Mucosa of rectum (tissue), 2 donors: Measurements from ENCODE around the gene SDCCAG8.

Source experiments
- H3K27ac ChIP-seq, 2 donors: one replicate each; pipeline ENCODE4 v1.7.0; 2013; ENCODE audit warnings: inconsistent platforms in 2 of 2, low read depth in 2 of 2, low read length in 2 of 2
- H3K27me3 ChIP-seq, 2 donors: one replicate each; pipeline ENCODE4 v1.7.0; 2013; ENCODE audit warnings: low read length in 2 of 2; ENCODE audit not compliant: control insufficient read depth in 2 of 2, insufficient read depth in 2 of 2
- H3K36me3 ChIP-seq, 2 donors: one replicate each; pipeline ENCODE4 v1.7.0; 2013; ENCODE audit warnings: low read length in 2 of 2; ENCODE audit not compliant: control insufficient read depth in 2 of 2, insufficient read depth in 2 of 2
- H3K4me1 ChIP-seq, 2 donors: one replicate each; pipeline ENCODE4 v1.7.0; 2013; ENCODE audit warnings: low read length in 2 of 2, mild to moderate bottlenecking in 1 of 2; ENCODE audit not compliant: control insufficient read depth in 2 of 2, insufficient read depth in 2 of 2
- H3K4me3 ChIP-seq, 2 donors: one replicate each; pipeline ENCODE4 v1.7.0; 2013; ENCODE audit warnings: low read length in 2 of 2
- H3K9ac ChIP-seq, 2 donors: one replicate each; pipeline ENCODE4 v1.7.0; 2013; ENCODE audit warnings: low read length in 2 of 2, low read depth in 1 of 2, mild to moderate bottlenecking in 1 of 2
- H3K9me3 ChIP-seq, 2 donors: one replicate each; pipeline ENCODE4 v1.7.0; 2013; ENCODE audit warnings: low read length in 2 of 2; ENCODE audit not compliant: control insufficient read depth in 2 of 2
- donor health status: healthy.
- donor health status: Normal muscosa, but diverticular disease.

Gene SDCCAG8

DNA sequence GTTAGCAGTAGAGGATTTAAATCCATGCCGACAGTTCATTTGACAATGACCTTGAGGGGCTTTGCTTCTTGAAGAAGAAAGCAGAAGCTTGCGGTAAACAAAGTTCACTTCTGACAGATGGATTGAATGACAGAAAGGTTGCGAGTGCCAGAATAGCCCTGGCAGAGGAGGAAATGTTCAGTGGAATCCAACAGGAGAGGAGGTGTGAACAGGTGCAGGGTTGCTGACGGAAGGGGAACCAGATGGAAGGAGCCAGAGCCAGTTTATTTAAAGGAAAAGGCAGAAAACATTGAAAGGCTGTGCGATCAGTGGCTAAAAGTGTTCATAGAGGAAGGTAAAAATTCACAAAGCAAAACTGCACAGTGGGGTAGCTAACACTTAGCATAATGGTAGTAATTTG is 141.0 kb downstream of the SDCCAG8 start:
- no peak overlapping the region for H3K9ac ChIP-seq

DNA sequence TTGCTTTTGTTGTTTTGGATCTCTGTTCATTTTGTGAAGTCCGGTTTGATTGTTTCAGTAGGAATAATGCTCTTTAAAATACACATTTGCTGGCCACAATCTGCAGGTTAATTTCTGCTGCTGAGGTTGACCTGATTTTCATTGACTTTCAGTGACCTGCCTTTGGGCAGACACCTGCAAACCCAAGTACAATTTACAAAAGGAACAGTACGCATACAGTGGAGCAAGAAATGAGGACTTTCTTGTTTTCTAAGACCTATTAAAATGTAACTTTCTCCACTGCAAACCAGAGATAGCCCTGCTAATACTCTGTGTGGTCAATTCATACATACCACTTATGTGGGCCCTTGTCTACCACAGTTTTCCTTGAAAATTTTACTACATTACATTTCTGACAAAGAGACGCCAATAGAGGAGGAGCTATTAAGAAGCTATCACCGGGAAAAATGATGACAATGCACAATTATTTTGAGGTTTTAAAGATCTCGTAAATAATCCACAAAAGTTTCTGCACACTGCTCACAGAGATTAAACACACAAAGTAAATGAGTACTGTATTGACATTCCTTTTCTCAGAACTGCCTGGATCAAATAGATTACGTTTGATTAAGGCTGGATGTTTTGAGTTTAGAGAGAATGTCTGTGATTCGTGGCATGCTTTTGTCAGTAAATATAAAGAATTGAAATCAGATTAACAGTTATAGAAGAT is 141.9 kb downstream of the SDCCAG8 start:
- no peak overlapping the region for H3K4me3 ChIP-seq
- H3K27me3 ChIP-seq: no peaks in the 10 kb centered on the region
- H3K9me3 ChIP-seq: no peaks in the 10 kb centered on the region
- no peak overlapping the region for H3K27ac ChIP-seq
- no peaks in the 10 kb centered on the region for H3K4me1 ChIP-seq
- no peaks in the 10 kb centered on the region for H3K36me3 ChIP-seq
- H3K9ac ChIP-seq: no peak overlapping the region

More for the DNA sequence above, 141.0 kb downstream of the SDCCAG8 start:
- no peak overlapping the region for H3K27ac ChIP-seq
- no peaks in the 10 kb centered on the region for H3K4me1 ChIP-seq
- H3K27me3 ChIP-seq: no peaks in the 10 kb centered on the region
- H3K4me3 ChIP-seq: no peak overlapping the region
- H3K9me3 ChIP-seq: no peaks in the 10 kb centered on the region
- H3K36me3 ChIP-seq: no peaks in the 10 kb centered on the region

DNA sequence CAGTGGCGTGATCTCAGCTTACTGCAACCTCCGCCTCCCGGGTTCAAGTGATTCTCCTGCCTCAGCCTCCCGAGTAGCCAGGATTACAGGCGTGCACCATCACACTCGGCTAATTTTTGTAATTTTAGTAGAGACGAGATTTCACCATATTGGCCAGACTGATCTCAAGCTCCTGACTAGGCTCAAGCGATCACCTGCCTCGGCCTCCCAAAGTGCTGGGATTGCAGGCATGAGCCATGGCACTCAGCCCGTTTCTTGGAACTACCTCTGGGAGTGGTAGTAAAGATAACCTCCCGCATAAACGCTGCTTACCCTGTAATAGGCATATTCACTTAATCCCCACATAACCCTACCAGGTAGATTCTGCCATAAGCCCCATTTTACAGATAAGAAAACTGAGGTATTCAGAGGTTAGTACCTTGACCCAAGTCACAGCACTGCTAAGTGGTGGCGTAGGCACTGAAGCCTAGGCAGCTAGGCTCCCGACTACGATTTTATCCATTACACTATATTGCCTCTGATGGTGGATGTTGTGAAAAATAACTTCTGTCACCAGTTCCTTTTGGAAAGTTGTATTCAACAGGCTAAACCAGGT is 143.8 kb downstream of the SDCCAG8 start:
- no peaks in the 10 kb centered on the region for H3K9me3 ChIP-seq
- H3K36me3 ChIP-seq: no peaks in the 10 kb centered on the region
- H3K9ac ChIP-seq: no peak overlapping the region
- no peak overlapping the region for H3K27ac ChIP-seq
- H3K27me3 ChIP-seq: no peaks in the 10 kb centered on the region
- no peaks in the 10 kb centered on the region for H3K4me1 ChIP-seq
- H3K4me3 ChIP-seq: no peak overlapping the region

DNA sequence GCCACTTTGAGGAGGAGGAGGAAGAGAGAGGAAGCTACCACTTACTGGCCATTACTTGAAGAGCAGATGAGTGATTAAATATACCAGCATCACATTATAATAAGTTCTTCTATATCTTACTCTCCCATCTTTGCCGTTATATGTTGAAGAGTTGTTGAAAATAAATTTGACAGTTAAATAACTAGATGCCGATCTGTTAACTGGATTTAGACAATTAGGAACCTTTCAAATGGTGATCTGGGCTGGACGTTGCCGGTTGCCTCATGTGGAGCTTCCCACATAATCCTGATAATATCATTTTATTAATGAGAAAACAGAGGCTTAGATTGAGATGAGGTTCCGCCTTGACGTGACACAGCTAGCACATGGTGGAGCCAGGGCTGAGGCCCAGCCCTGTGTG is 147.0 kb downstream of the SDCCAG8 start:
- Histone ChIP-seq H3K9ac (no peak overlapping the region), H3K27ac (no peak overlapping the region), H3K36me3 (peaks cover 0 to 3% of the 10 kb centered on the region in 2 donors), H3K4me1 (no peaks in the 10 kb centered on the region), H3K27me3 (no peaks in the 10 kb centered on the region), H3K4me3 (no peak overlapping the region), H3K9me3 (no peaks in the 10 kb centered on the region)

DNA sequence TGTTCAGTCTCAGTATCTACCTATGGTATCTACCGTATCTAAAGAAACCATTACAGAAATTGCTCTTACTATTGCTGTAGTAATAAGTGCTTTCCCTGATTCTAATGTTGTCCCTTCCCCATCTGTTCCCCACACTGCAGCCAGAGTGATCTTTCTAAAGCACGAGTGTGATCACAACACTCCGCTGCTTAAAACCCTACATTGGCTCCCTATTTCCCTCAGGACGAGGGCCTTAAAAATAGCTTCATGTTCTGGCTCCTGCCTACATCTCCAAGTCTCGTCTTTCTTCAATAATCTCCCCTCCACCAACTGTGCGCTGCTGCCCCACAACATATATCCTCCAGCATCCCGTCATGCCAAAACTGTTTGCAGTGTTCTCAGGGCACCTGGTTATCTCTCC is 150.6 kb downstream of the SDCCAG8 start:
- Histone ChIP-seq H3K4me1 (no peaks in the 10 kb centered on the region), H3K27me3 (no peaks in the 10 kb centered on the region), H3K27ac (no peak overlapping the region), H3K9me3 (no peaks in the 10 kb centered on the region), H3K36me3 (peaks cover 0 to 3% of the 10 kb centered on the region in 2 donors), H3K4me3 (no peak overlapping the region), H3K9ac (no peak overlapping the region)

DNA sequence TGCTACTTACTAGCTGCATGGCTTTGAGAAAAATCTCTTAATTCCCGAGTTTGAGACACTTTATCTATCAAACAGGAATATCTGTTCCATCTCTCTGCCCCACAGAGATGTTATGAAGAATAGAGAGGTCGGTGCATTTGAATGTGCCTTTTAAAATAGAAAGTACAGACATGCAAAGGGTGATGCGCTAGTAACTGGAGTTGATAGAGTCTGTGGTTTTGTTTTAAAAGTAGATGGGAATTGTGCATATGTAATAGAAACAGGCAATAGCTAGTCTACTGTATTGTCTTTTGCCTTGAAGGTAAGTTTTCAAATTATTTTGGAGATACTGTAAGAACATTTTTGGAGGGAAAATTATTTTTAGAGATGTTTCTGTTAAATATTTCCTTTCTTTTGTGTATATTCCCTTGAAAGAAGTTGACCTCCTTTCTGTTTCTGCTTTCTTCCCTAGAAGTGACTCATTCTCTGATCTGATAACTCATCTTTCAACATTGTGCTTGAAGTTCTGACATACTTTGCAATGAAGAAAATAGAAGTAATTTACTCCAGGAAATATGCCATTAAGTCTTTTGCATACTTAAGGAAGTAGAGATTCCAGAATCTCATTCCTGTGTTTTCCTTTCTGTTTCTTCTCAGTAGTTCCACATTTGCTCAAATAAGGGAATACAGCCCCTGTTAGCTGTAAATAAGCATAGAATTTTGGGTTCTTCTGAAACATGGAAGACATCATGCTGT is 151.6 kb downstream of the SDCCAG8 start:
- Histone ChIP-seq H3K9me3 (no peaks in the 10 kb centered on the region), H3K9ac (no peak overlapping the region), H3K4me3 (no peak overlapping the region), H3K4me1 (no peaks in the 10 kb centered on the region), H3K36me3 (peaks cover 0 to 3% of the 10 kb centered on the region in 2 donors), H3K27me3 (no peaks in the 10 kb centered on the region), H3K27ac (no peak overlapping the region)

DNA sequence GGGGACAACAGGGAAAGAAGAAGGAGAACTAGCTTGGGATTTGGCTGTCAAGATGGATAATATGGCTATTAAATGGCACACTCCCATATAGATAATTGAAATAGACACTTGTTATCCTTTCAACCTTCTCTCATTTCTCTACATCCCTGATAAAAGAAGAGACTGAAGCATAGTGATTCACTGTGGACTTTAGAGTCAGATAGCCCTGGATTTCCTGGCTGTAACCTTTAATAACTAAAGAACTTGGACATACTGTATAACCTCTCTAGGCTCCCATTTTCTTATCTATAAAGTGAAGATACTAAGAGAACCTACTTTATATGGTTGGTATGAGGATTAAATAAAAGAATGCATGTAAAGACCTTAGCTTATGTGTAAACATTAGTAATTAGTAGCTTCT is 152.6 kb downstream of the SDCCAG8 start:
- Histone ChIP-seq H3K9ac (no peak overlapping the region), H3K4me3 (no peak overlapping the region), H3K27me3 (no peaks in the 10 kb centered on the region), H3K27ac (no peak overlapping the region), H3K9me3 (no peaks in the 10 kb centered on the region), H3K36me3 (peaks cover 0 to 3% of the 10 kb centered on the region in 2 donors), H3K4me1 (no peaks in the 10 kb centered on the region)

DNA sequence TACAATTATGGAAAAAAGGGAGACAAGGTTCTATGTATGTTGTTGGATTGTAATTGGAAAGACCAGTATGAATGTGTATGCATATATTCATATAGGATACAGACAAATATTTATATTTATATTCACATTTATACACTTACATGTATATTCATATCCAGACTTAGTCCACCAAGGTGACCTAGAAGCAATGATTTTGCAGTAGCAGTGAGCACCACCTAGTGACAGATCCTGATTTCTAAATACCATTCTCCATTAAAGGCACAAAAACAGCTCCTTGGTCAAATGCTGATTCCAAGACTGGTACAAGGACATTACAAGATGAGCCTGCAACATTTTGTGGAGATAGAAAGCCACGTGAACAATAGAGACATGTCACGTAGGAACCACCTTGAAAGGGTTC is 153.4 kb downstream of the SDCCAG8 start:
- no peaks in the 10 kb centered on the region for H3K4me1 ChIP-seq

DNA sequence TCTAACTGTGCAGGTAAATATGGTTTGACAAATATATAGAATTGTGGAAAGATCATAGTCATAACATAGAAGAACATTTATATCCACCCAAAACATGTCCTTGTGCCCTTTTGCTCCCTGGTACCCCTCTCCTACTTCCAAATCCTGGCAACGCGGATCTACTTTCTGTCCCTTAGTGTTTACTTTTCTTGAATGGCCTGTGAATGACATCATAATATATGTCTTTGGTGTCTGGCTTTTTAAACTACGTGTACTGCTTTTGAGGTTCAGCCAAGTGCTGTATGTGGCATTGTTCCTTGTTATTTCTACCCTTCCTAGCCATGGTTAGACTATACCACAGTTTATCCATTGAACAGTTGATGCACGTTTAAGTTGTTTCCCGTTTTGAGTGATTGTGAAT is 155.6 kb downstream of the SDCCAG8 start:
- no peak overlapping the region for H3K27ac ChIP-seq
- no peak overlapping the region for H3K4me3 ChIP-seq
- H3K36me3 ChIP-seq: peaks cover 4 to 9% of the 10 kb centered on the region in 2 donors
- H3K4me1 ChIP-seq: no peaks in the 10 kb centered on the region
- H3K27me3 ChIP-seq: no peaks in the 10 kb centered on the region
- no peak overlapping the region for H3K9ac ChIP-seq
- no peaks in the 10 kb centered on the region for H3K9me3 ChIP-seq

More for the DNA sequence above, 153.4 kb downstream of the SDCCAG8 start:
- Histone ChIP-seq H3K27me3 (no peaks in the 10 kb centered on the region), H3K27ac (no peak overlapping the region), H3K9me3 (no peaks in the 10 kb centered on the region), H3K36me3 (peaks cover 0 to 3% of the 10 kb centered on the region in 2 donors), H3K4me3 (no peak overlapping the region), H3K9ac (no peak overlapping the region)

DNA sequence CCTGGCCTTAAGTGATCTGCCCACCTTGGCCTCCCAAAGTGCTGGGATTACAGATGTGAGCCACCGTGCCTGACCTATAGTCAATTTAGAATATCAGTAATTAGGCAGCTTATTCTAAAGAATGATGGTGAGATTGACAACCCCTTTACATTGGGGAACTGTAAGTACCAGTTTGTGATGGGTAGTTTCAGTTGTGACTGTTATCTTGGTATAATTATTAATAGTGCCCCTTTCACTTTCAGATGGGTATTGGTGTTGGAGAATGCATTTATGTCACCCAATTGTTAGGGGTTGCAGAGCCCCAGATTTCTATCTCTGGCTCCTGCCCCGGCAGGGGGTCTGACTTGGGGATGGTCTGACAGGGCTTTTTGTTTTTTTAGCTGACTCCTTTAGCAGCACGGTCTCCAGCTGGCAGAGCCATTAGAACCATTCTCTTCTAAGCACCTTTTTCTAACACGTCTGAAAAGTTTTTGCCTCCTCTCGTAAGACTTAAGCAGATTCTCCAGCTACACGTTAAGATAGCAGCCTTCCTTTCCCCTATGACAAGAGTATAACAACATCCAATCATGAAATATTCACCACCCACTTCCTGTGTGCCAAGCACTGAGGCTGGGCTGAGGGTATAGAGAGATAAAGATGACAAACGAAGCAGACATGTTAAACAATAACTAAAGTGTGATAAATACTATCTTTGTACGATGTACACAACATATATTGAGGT is 157.8 kb downstream of the SDCCAG8 start:
- Histone ChIP-seq H3K27me3 (no peaks in the 10 kb centered on the region), H3K9ac (no peak overlapping the region), H3K4me3 (no peak overlapping the region), H3K9me3 (no peaks in the 10 kb centered on the region), H3K4me1 (no peaks in the 10 kb centered on the region), H3K27ac (no peak overlapping the region), H3K36me3 (peaks cover 4 to 9% of the 10 kb centered on the region in 2 donors)
